ENCODE data around the gene GTF3C1.

The GTF3C1 gene

DNA sequence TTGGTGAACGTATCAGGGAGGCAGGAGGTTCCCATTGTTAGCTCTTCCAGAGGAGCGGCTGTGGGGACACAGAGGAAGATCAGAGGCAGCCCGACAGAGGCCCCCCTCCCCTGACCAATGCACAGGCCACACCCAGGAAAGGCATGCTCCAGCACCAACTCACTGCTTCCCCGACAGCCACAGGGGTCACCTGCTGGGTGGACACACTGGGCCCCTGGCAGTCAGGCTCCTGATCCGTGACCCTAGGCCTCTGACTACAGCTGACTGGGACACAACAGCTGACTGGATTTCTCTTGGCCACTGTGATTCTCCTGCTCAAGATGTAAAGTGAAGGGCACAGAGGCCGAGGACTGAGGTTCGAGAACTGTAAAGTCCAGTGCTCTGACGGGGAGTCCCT lies 84.2 kb downstream of the GTF3C1 start:
- Histone ChIP-seq H3K27ac (no peak overlapping the region), H3K4me3 (no peak overlapping the region)
- TF ChIP-seq, protein P1, sequence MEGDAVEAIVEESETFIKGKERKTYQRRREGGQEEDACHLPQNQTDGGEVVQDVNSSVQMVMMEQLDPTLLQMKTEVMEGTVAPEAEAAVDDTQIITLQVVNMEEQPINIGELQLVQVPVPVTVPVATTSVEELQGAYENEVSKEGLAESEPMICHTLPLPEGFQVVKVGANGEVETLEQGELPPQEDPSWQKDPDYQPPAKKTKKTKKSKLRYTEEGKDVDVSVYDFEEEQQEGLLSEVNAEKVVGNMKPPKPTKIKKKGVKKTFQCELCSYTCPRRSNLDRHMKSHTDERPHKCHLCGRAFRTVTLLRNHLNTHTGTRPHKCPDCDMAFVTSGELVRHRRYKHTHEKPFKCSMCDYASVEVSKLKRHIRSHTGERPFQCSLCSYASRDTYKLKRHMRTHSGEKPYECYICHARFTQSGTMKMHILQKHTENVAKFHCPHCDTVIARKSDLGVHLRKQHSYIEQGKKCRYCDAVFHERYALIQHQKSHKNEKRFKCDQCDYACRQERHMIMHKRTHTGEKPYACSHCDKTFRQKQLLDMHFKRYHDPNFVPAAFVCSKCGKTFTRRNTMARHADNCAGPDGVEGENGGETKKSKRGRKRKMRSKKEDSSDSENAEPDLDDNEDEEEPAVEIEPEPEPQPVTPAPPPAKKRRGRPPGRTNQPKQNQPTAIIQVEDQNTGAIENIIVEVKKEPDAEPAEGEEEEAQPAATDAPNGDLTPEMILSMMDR (IDR thresholded peaks at IDR 0.05): no peak
- DNase-seq (ENCODE audit: low spot score): no peak

DNA sequence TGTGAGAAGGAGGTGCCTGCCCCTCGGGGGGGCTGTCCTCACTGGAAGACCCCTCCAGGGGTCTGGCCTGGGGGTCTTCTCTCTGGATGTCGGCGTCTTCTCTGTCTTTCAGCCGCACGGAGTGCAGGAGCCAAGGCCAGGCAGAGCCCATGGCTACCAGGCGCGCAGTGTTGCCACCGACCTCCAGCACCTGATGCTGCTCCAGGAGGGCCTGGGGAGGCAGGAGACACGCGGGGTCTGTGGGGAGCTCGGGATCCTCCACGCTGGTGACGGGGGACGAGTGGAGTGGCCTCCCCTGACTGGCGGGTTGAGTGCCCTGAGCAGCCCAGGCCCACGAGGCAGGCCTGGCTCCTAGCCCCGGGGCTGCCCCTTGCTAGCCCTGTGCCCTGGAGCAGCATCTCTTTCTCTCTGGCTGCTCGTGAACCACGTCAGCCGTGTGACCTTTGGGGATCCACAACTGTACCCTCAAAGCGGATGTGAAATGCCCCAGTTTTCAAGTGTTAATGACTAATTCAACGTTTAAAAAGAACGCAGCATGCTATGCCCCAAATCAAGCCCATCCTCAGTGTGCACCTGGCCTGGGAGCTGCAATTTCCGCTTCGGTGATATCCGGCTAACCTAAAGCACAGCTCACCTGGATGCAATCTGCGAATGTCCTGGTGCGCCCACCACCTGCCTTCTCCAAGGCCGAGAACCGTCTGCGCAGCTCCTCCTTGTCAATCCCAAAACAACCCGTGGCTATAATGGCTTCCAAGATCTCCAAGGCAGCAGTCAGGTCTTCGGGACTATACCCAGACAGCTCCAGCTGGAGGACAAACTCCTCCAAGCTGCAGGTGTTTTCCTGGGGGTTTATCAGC lies 84.9 kb downstream of the GTF3C1 start:
- Histone ChIP-seq H3K27ac (no peak overlapping the region), H3K4me3 (no peak overlapping the region)
- DNase-seq (ENCODE audit: low spot score): no peak
- TF ChIP-seq, protein P1 (IDR thresholded peaks at IDR 0.05): no peak

GRCh38 chr16:27463741-27464591 lies 85.7 kb downstream of the GTF3C1 start:
- DNase-seq (ENCODE audit: low spot score): no peak
- H3K4me3 ChIP-seq: no peak overlapping the region
- H3K27ac ChIP-seq: no peak overlapping the region
- TF ChIP-seq, protein P1 (IDR thresholded peaks at IDR 0.05): no peak

- H3K4me3 ChIP-seq: no peak overlapping the region
- no peak for DNase-seq (ENCODE audit: low spot score)
- TF ChIP-seq, protein P1 (IDR thresholded peaks at IDR 0.05): no peak
- H3K27ac ChIP-seq: no peak overlapping the region
Measured at GRCh38 chr16:27462846-27463682, 86.6 kb downstream of the GTF3C1 start.

DNA sequence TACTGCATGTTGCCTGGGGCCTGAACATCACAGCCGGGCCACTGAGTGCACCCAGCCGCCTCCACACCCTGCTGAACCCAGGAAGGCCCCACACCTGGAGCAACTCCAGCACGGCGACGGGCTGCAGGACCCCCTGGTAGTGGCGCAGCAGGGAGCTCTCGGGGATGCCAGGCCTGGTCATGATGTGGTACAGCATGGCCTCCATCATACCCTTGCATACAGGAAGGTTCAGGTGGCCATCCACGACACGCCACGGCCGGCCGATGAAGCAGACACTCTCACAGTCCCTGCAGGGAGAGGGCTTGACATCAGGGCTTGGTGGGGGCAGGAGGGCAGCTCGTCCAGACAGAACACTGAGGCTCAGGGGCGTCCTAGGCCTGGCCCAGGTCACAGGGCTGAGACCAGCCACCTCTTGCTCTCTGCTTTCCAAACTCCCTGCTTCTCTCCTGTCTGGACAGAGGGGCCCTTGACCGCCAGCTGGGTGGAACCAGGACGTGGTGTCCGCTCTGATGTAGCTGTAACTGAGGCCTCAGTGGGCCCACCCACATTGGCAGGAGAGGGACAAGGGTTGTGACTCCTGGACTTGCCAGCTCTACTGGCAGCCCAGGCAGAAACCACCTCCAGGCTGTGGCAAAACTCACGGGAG lies 87.4 kb downstream of the GTF3C1 start:
- DNase-seq (ENCODE audit: low spot score): no peak
- Histone ChIP-seq H3K27ac (no peak overlapping the region), H3K4me3 (no peak overlapping the region)
- TF ChIP-seq, protein P1 (IDR thresholded peaks at IDR 0.05): no peak

DNA sequence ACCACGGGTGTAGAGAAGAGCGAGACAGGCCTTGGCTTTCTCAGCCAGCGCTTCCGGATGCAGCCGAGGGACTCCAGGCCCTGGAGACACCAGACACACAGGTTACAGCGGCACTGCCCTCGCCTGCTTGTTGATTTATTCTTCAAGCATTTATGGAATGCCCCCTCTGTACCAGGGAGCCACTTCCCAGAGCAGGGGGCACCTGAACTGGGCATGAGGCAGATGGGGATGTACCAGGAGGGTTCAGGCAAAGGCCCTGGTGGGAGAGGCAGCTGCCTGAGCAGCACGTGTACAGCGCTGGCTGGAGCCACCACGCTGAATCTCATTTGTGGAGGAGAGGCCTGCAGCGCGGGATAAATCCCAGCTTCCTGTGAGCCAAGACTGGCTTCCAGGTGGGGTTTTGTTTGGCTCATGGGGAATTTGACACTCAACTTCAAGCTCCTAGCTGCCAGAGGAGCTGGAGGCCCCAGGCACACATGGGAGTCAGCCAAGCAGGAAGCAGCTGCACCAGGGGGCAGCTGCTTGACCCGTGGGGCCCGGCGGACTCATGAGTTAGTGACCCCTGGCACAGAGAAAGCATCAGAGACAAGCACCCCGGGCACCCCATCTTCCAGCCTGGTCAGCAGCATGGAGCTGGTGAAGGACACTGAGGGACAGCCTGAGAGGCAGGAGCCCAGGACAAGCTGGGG lies 88.1 kb downstream of the GTF3C1 start:
- TF ChIP-seq, protein P1 (IDR thresholded peaks at IDR 0.05): no peak
- Histone ChIP-seq H3K27ac (peak overlapping the region in 1 of 2 donors; percentile 10), H3K4me3 (no peak overlapping the region)
- no peak for DNase-seq (ENCODE audit: low spot score)
